Upper lobe of left lung (tissue), 6 donors: ENCODE measurements around the gene PRKAA2. TPM values are rescaled to one million over a fixed set of nuclear protein-coding genes. Genes with fewer than 3 reads are reported as not detected.

Experiments used
- ATAC-seq, 2 donors: fragments of 200-7000 bp; cut with Tn5 transposase; one replicate each; pipeline ENCODE4 v1.9.1; 2022; ENCODE audit warnings: mild to moderate bottlenecking in 2 of 2, moderate library complexity in 2 of 2; ENCODE audit not compliant: low FRiP score in 2 of 2
- DNase-seq, 2 donors: peaks; one replicate each; pipeline ENCODE4 v3.0.0-alpha.2; 2019 to 2020
- H3K27ac ChIP-seq, 4 donors: fragments of 200-600 bp; sonication (generic); one replicate each; pipeline ENCODE4 v1.5.1; 2016 to 2019
- H3K27me3 ChIP-seq, 4 donors: fragments of 200-600 bp; sonication (generic); one replicate each; pipeline ENCODE4 v1.5.1; 2017 to 2019
- H3K36me3 ChIP-seq, 4 donors: fragments of 200-600 bp; sonication (generic); one replicate each; pipeline ENCODE4 v1.5.1; 2016 to 2019
- H3K4me1 ChIP-seq, 4 donors: fragments of 200-600 bp; sonication (generic); one replicate each; pipeline ENCODE4 v1.5.1; 2018 to 2019
- H3K4me3 ChIP-seq, 4 donors: fragments of 200-600 bp; sonication (generic); one replicate each; pipeline ENCODE4 v1.5.1; 2017 to 2019; ENCODE audit warnings: mild to moderate bottlenecking in 2 of 4, moderate library complexity in 1 of 4
- H3K9me3 ChIP-seq, 4 donors: fragments of 200-600 bp; sonication (generic); one replicate each; pipeline ENCODE4 v1.5.1; 2018 to 2019
- CTCF ChIP-seq, 6 experiments: fragments of 450-650 bp in 4 of 6; fragments of 200-600 bp in 2 of 6; sonication (generic) in 2 of 6; IDR thresholded peaks; one replicate each; pipeline ENCODE4 v1.5.1; 2016 to 2019; ENCODE audit warnings: antibody characterized with exemption in 6 of 6
- EP300 ChIP-seq, 4 donors: sonication (generic); formaldehyde crosslinking; IDR thresholded peaks; one replicate each; pipeline ENCODE4 v1.5.1; 2017; ENCODE audit warnings: antibody characterized with exemption in 4 of 4, control low read depth in 2 of 4
- POLR2A ChIP-seq, 4 donors: fragments of 450-650 bp; IDR thresholded peaks; one replicate each; pipeline ENCODE4 v1.5.1; 2016 to 2017; ENCODE audit warnings: antibody characterized with exemption in 4 of 4, mild to moderate bottlenecking in 2 of 4
- POLR2AphosphoS5 ChIP-seq, 2 donors: sonication (generic); formaldehyde crosslinking; IDR thresholded peaks; one replicate each; pipeline ENCODE4 v1.5.1; 2017; ENCODE audit warnings: antibody characterized with exemption in 2 of 2
- WGBS, 2 donors: methylation state at CpG; one replicate each; pipeline ENCODE4 v1.1.5; 2017 to 2018; 5-methylcytosine and 5-hydroxymethylcytosine counted together
- total RNA-seq, 6 donors: library from RNA; depleted of rRNA in 4 of 6; stranded (reverse); fragments of >200 nt in 4 of 6; gene quantifications; one replicate each; pipeline versions ENCODE4 v1.1.0 to v1.2.1, GENCODE V29; 2016 to 2021
- donor health status: DM: no; HTN: no; CAD: no; lungs with moderate emphysema.
- donor health status: DM: no; HTN: yes; CAD: no; lungs with severe emphysema.

The PRKAA2 gene
- total RNA-seq, 6 donors from 2014 or later = 0.78 to 8.2 (median 1.6) TPM

DNA sequence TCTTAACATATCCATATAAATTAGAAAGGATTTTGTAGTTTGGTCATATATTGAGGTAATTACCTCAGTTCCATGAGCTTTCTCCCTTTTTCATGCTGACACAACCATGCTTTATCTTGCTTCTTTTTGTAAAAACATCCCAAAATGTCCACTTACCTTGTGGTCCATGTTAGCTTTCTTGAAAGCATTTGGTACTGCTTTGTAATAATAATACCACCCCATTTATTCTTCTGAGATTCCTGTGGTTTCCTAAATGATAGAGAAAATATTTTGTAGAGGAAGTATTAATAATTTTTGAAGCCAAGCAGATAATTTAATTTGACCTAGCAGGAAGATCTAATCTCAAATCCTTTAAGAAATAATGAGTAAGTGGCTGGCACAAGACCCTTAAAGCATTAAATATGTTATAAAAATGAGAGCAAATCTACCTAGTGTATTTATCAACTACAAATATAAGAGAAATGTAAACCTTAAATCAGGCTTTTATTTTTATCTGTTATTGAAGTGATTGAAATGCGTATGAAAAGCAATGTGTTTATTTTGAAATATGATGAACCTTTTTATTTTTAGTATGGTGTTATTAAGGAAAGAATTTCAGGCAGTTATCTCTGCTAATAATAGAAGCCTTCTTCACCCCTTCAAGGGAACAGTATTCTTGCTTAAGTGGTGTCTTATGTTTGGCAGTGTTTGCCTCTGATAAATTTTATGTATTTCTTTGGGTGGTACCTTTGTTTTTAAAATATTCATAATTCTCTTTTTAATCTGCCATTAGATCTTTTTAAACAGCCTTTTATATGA is 9.2 kb downstream of the PRKAA2 start:
- TF ChIP-seq POLR2A (IDR thresholded peaks at IDR 0.05) = no peak
- no peak for TF ChIP-seq EP300 (IDR thresholded peaks at IDR 0.05)
- no peak for TF ChIP-seq POLR2AphosphoS5 (IDR thresholded peaks at IDR 0.05)
- TF ChIP-seq CTCF (IDR thresholded peaks at IDR 0.05) = no peak
- WGBS, 2 donors = 62 to 65% methylated on average over 1 of the region's 1 CpG
- H3K27ac ChIP-seq = no peak overlapping the region
- DNase-seq (no peak), ATAC-seq (no peak)
- H3K4me1 ChIP-seq = no peaks in the 10 kb centered on the region
- H3K36me3 ChIP-seq = no peaks in the 10 kb centered on the region
- no peak overlapping the region for H3K4me3 ChIP-seq
- H3K27me3 ChIP-seq = no peaks in the 10 kb centered on the region
- H3K9me3 ChIP-seq = peaks cover 4 to 12% (median 9%) of the 10 kb centered on the region in 4 donors

- Histone ChIP-seq H3K27ac (no peak overlapping the region), H3K27me3 (no peaks in the 10 kb centered on the region), H3K9me3 (peaks cover 4 to 12% (median 9%) of the 10 kb centered on the region in 4 donors), H3K4me3 (no peak overlapping the region), H3K4me1 (no peaks in the 10 kb centered on the region), H3K36me3 (no peaks in the 10 kb centered on the region)
- TF ChIP-seq CTCF (IDR thresholded peaks at IDR 0.05) (no peak), POLR2AphosphoS5 (IDR thresholded peaks at IDR 0.05) (no peak), POLR2A (IDR thresholded peaks at IDR 0.05) (no peak), EP300 (IDR thresholded peaks at IDR 0.05) (no peak)
- DNase-seq (no peak), ATAC-seq (no peak)
- 92 to 93% methylated on average over 1 of the region's 1 CpG for WGBS, 2 donors
Measured at GRCh38 chr1:56655991-56656613, 11.0 kb downstream of the PRKAA2 start.

GRCh38 chr1:56658254-56658653 is 13.1 kb downstream of the PRKAA2 start:
- no peaks in the 10 kb centered on the region for H3K36me3 ChIP-seq
- WGBS, 2 donors = 78 to 84% methylated on average over 4 of the region's 4 CpGs
- ATAC-seq (no peak), DNase-seq (no peak)
- H3K27me3 ChIP-seq = no peaks in the 10 kb centered on the region
- no peak overlapping the region for H3K4me3 ChIP-seq
- H3K4me1 ChIP-seq = no peaks in the 10 kb centered on the region
- peaks cover 4 to 12% (median 9%) of the 10 kb centered on the region in 4 donors for H3K9me3 ChIP-seq
- no peak for TF ChIP-seq POLR2AphosphoS5 (IDR thresholded peaks at IDR 0.05)
- TF ChIP-seq CTCF (IDR thresholded peaks at IDR 0.05) = no peak
- TF ChIP-seq EP300 (IDR thresholded peaks at IDR 0.05) = no peak
- TF ChIP-seq POLR2A (IDR thresholded peaks at IDR 0.05) = no peak
- H3K27ac ChIP-seq = no peak overlapping the region

GRCh38 chr1:56660293-56660692 is 15.2 kb downstream of the PRKAA2 start:
- Histone ChIP-seq H3K4me3 (no peak overlapping the region), H3K27ac (no peak overlapping the region), H3K4me1 (no peaks in the 10 kb centered on the region), H3K9me3 (peaks cover 4 to 12% (median 9%) of the 10 kb centered on the region in 4 donors), H3K27me3 (no peaks in the 10 kb centered on the region), H3K36me3 (no peaks in the 10 kb centered on the region)
- TF ChIP-seq POLR2AphosphoS5 (IDR thresholded peaks at IDR 0.05) (no peak), EP300 (IDR thresholded peaks at IDR 0.05) (no peak), POLR2A (IDR thresholded peaks at IDR 0.05) (no peak), CTCF (IDR thresholded peaks at IDR 0.05) (no peak)
- ATAC-seq (no peak), DNase-seq (no peak)
- 59 to 79% methylated on average over 1 of the region's 1 CpG for WGBS, 2 donors
